ENCODE data around the gene OTUD6A. TPM values are rescaled to one million over a fixed set of nuclear protein-coding genes. Genes with fewer than 3 reads are reported as not detected.

The OTUD6A gene
- polyA plus RNA-seq (2012; ENCODE audit: insufficient read length, low read depth) = not detected

GRCh38 chrX:70062076-70062475 lies at the start of gene OTUD6A:
TSS of gene OTUD6A (plus strand) at chrX:70062457. CDS start at chrX:70062525, 68 bp downstream.
- no peak for TF ChIP-seq POLR2AphosphoS5 (IDR thresholded peaks at IDR 0.05; ENCODE audit: low read depth, low read length)
- TF ChIP-seq SIN3A (IDR thresholded peaks at IDR 0.05; ENCODE audit: borderline replicate concordance, insufficient read depth, low read length) = no peak
- no peak for TF ChIP-seq FOXP2 (optimal IDR thresholded peaks at IDR 0.05; ENCODE audit: borderline replicate concordance, extremely low read depth, extremely low read length, insufficient read depth)
- TF ChIP-seq REST (IDR thresholded peaks at IDR 0.05; ENCODE audit: insufficient read depth in 1 of 2, low read depth in 2 of 2, low read length in 2 of 2) = no peak
- TF ChIP-seq TAF1 (IDR thresholded peaks at IDR 0.05; ENCODE audit: borderline replicate concordance, insufficient read depth, low read length) = no peak

- no peak for TF ChIP-seq TAF1 (IDR thresholded peaks at IDR 0.05; ENCODE audit: borderline replicate concordance, insufficient read depth, low read length)
- no peak for TF ChIP-seq REST (IDR thresholded peaks at IDR 0.05; ENCODE audit: insufficient read depth in 1 of 2, low read depth in 2 of 2, low read length in 2 of 2)
- no peak for TF ChIP-seq FOXP2 (optimal IDR thresholded peaks at IDR 0.05; ENCODE audit: borderline replicate concordance, extremely low read depth, extremely low read length, insufficient read depth)
- TF ChIP-seq POLR2AphosphoS5 (IDR thresholded peaks at IDR 0.05; ENCODE audit: low read depth, low read length) = no peak
- no peak for TF ChIP-seq SIN3A (IDR thresholded peaks at IDR 0.05; ENCODE audit: borderline replicate concordance, insufficient read depth, low read length)
Measured at GRCh38 chrX:70012756-70013155, 49.5 kb upstream of the OTUD6A start.

GRCh38 chrX:70013466-70014381 lies 48.5 kb upstream of the OTUD6A start:
- TF ChIP-seq TAF1 (IDR thresholded peaks at IDR 0.05; ENCODE audit: borderline replicate concordance, insufficient read depth, low read length) (no peak), SIN3A (IDR thresholded peaks at IDR 0.05; ENCODE audit: borderline replicate concordance, insufficient read depth, low read length) (no peak)

GRCh38 chrX:70016513-70016912 lies 45.7 kb upstream of the OTUD6A start:
- TF ChIP-seq FOXP2 (optimal IDR thresholded peaks at IDR 0.05; ENCODE audit: borderline replicate concordance, extremely low read depth, extremely low read length, insufficient read depth) (no peak), POLR2AphosphoS5 (IDR thresholded peaks at IDR 0.05; ENCODE audit: low read depth, low read length) (no peak), SIN3A (IDR thresholded peaks at IDR 0.05; ENCODE audit: borderline replicate concordance, insufficient read depth, low read length) (no peak), TAF1 (IDR thresholded peaks at IDR 0.05; ENCODE audit: borderline replicate concordance, insufficient read depth, low read length) (no peak), REST (IDR thresholded peaks at IDR 0.05; ENCODE audit: insufficient read depth in 1 of 2, low read depth in 2 of 2, low read length in 2 of 2) (no peak)

GRCh38 chrX:70022616-70023015 lies 39.6 kb upstream of the OTUD6A start:
- TF ChIP-seq FOXP2 (optimal IDR thresholded peaks at IDR 0.05; ENCODE audit: borderline replicate concordance, extremely low read depth, extremely low read length, insufficient read depth) = no peak
- TF ChIP-seq POLR2AphosphoS5 (IDR thresholded peaks at IDR 0.05; ENCODE audit: low read depth, low read length) = no peak
- no peak for TF ChIP-seq SIN3A (IDR thresholded peaks at IDR 0.05; ENCODE audit: borderline replicate concordance, insufficient read depth, low read length)
- TF ChIP-seq REST (IDR thresholded peaks at IDR 0.05; ENCODE audit: insufficient read depth in 1 of 2, low read depth in 2 of 2, low read length in 2 of 2) = no peak
- no peak for TF ChIP-seq TAF1 (IDR thresholded peaks at IDR 0.05; ENCODE audit: borderline replicate concordance, insufficient read depth, low read length)
